ENCODE measurements around the gene BTBD2. TPM values are rescaled to one million over a fixed set of nuclear protein-coding genes. Genes with fewer than 3 reads are reported as not detected.

The BTBD2 gene
- total RNA-seq, 1 experiment from 2014 or later: 110 TPM

GRCh38 chr19:2036424-2036823 lies 20.9 kb upstream of the BTBD2 start:
- Mint-ChIP-seq H3K36me3 (ENCODE audit: insufficient read depth in 1 of 3, low read depth in 3 of 3) (peaks cover 3 to 19% (median 19%) of the 10 kb centered on the region in 3 experiments; a peak in 6 of 7 replicates), H3K27ac (no peak overlapping the region), H3K4me1 (peaks cover 9 to 33% of the 10 kb centered on the region in 2 experiments), H3K9me3 (peaks cover 6 to 10% of the 10 kb centered on the region in 2 experiments; a peak in 4 of 5 replicates), H3K4me3 (no peak overlapping the region), H3K27me3 (ENCODE audit: low read depth) (no peaks in the 10 kb centered on the region; the same call in 1 of the 2 replicates)
- Histone ChIP-seq H4K8ac (replicated peaks; ENCODE audit: insufficient read length, low read depth, low read length) (no peak overlapping the region), H3K9ac (ENCODE audit: extremely low read depth, insufficient read length, low read length) (no peak overlapping the region), H3K4ac (ENCODE audit: low read depth, low read length) (no peak overlapping the region), H4K91ac (ENCODE audit: insufficient read length, low read depth, low read length) (no peak overlapping the region), H3K14ac (ENCODE audit: insufficient read depth, low read length) (no peak overlapping the region), H3K27me3 (ENCODE audit: insufficient read depth, low read length) (no peaks in the 10 kb centered on the region), H3K4me1 (ENCODE audit: insufficient read depth, low read length) (no peaks in the 10 kb centered on the region; the same call in 1 of the 2 replicates), H3K4me2 (ENCODE audit: insufficient read depth, insufficient read length, low read length) (no peak overlapping the region), H3K23ac (ENCODE audit: insufficient read length, low read depth, low read length) (no peak overlapping the region), H4K5ac (ENCODE audit: insufficient read length, low read depth, low read length) (no peak overlapping the region), H2AK5ac (ENCODE audit: insufficient read length, low read length) (no peak overlapping the region), H3K23me2 (ENCODE audit: insufficient read length, low read depth, low read length, poor library complexity, severe bottlenecking) (no peaks in the 10 kb centered on the region), H3K79me1 (ENCODE audit: insufficient read depth, low read depth, low read length, poor library complexity, severe bottlenecking) (peaks cover 4% of the 10 kb centered on the region), H3K9me3 (ENCODE audit: control insufficient read depth, low read depth, low read length) (no peaks in the 10 kb centered on the region), H2BK120ac (ENCODE audit: low read depth, low read length, poor library complexity, severe bottlenecking) (no peak overlapping the region), H3K27ac (ENCODE audit: insufficient read length, low read depth, low read length) (no peak overlapping the region), H3K79me2 (ENCODE audit: insufficient read depth, low read length) (no peaks in the 10 kb centered on the region), H2BK5ac (ENCODE audit: insufficient read length, low read length) (no peak overlapping the region), H2BK20ac (ENCODE audit: low read depth, low read length, poor library complexity, severe bottlenecking) (no peak overlapping the region), H3K56ac (ENCODE audit: insufficient read length, low read depth, low read length) (no peak overlapping the region), H4K20me1 (ENCODE audit: control insufficient read depth, insufficient read depth, insufficient read length) (peaks cover 2% of the 10 kb centered on the region), H2BK15ac (ENCODE audit: low read depth, low read length) (no peak overlapping the region), H3K18ac (ENCODE audit: insufficient read length, low read depth, low read length) (no peak overlapping the region), H2BK12ac (ENCODE audit: insufficient read length, low read depth, low read length) (no peak overlapping the region), H2AFZ (ENCODE audit: low read length) (no peak overlapping the region), H3T11ph (ENCODE audit: low read length) (no peak overlapping the region)
- no CpG with 5 or more reads among the region's 8 CpGs for whole genome bisulfite sequencing (ENCODE audit: extremely low coverage, insufficient read length, low lambda C conversion rate)
- TF ChIP-seq CTCF (conservative IDR thresholded peaks at IDR 0.05): no peak
- DNase-seq: no peak
